Measurements from ENCODE around the gene JAML.

Gene JAML

GRCh38 chr11:118169300-118170140 lies 55.3 kb downstream of the JAML start:
- ChIA-PET POLR2A (interaction anchor here (0.6 kb wide), 2 partner anchors 194 to 1306 kb away, joined by 3 to 4 read pairs; no protein-coding TSS in a partner anchor), CTCF (interaction anchor here (0.8 to 4.5 kb wide), 12 partner anchors 11 to 362 kb away, joined by 3 to 83 read pairs (median 11); no protein-coding TSS in a partner anchor)
- DNase-seq (ENCODE audit: extremely low spot score): no peak
- TF ChIP-seq, protein P1, sequence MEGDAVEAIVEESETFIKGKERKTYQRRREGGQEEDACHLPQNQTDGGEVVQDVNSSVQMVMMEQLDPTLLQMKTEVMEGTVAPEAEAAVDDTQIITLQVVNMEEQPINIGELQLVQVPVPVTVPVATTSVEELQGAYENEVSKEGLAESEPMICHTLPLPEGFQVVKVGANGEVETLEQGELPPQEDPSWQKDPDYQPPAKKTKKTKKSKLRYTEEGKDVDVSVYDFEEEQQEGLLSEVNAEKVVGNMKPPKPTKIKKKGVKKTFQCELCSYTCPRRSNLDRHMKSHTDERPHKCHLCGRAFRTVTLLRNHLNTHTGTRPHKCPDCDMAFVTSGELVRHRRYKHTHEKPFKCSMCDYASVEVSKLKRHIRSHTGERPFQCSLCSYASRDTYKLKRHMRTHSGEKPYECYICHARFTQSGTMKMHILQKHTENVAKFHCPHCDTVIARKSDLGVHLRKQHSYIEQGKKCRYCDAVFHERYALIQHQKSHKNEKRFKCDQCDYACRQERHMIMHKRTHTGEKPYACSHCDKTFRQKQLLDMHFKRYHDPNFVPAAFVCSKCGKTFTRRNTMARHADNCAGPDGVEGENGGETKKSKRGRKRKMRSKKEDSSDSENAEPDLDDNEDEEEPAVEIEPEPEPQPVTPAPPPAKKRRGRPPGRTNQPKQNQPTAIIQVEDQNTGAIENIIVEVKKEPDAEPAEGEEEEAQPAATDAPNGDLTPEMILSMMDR (IDR thresholded peaks at IDR 0.05; ENCODE audit: control extremely low read depth, extremely low read depth, low read depth, missing control alignments): no peak

DNA sequence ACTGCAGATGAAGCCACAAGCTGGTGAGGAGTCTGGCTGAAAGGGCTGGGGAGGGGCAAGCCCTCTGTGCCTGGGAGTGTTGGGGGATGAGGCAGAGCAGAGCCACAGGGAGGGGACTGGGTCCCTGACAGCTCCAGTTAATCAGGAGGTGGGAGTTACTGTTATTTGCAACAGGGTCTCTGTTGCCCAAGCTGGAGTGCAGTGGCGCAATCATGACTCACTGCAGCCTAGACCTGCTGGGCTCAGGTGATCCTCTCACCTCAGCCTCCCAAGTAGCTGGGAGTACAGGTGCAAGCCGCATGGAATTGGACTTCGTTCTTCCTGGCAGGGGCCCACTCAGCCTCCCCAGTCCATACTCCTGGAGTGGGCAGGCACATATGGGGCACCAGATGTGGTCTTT lies 56.1 kb downstream of the JAML start:
- TF ChIP-seq, protein P1 (IDR thresholded peaks at IDR 0.05; ENCODE audit: control extremely low read depth, extremely low read depth, low read depth, missing control alignments): no peak
- CTCF ChIA-PET: interaction anchor here (1.1 to 4.0 kb wide), 4 partner anchors 11 to 24 kb away, joined by 10 to 73 read pairs (median 32); no protein-coding TSS in a partner anchor
- POLR2A ChIA-PET: no interaction called here
- DNase-seq (ENCODE audit: extremely low spot score): no peak

DNA sequence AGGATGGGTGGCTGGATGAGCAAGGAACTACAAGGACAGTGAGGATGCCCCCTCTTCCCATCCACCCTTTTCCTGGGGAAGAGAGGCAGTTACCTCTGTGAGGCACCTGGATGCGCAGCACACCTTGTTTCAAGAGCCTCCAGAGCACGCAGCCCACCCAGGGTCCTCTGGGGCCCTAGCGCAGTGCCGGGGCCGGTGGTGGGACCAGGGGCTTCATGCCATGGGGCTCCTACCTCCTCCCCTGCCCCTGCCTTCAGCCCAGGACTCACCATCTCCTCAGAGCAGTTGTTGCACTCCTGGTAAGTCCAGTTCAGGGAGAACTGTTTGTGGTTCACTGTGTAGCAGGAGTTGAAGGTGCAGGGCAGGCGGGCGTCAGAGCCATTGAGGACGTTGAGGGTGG lies 56.5 kb downstream of the JAML start:
- no peak for DNase-seq (ENCODE audit: extremely low spot score)
- ChIA-PET CTCF (interaction anchor here (1.1 to 1.3 kb wide), 2 partner anchors 24 to 183 kb away, joined by 3 to 10 read pairs; no protein-coding TSS in a partner anchor), POLR2A (no interaction called here)
- TF ChIP-seq, protein P1 (IDR thresholded peaks at IDR 0.05; ENCODE audit: control extremely low read depth, extremely low read depth, low read depth, missing control alignments): no peak

DNA sequence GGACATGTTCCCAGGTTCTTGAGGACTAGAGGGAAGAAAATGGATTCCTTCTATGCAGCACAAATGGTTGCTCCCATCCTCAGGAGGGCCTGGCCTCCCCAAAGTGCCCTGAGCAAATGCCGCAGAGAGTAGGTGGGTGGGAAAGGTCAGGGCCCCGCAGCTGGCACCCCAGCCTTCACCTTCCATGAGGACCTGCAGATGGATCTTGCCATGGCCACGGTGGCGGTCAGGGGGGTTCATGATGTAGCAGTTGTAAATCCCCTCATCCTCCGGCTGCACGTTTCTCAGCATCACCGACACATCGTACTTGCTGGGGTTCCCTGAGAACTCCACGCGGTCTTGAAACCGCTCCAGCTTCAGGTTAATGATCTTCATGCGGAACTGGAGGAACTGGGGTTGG lies 56.9 kb downstream of the JAML start:
- ChIA-PET POLR2A (no interaction called here), CTCF (interaction anchor here (1.3 kb wide), 1 partner anchor 184 kb away, joined by 3 read pairs; no protein-coding TSS in a partner anchor)
- DNase-seq (ENCODE audit: extremely low spot score): no peak
- TF ChIP-seq, protein P1 (IDR thresholded peaks at IDR 0.05; ENCODE audit: control extremely low read depth, extremely low read depth, low read depth, missing control alignments): no peak

DNA sequence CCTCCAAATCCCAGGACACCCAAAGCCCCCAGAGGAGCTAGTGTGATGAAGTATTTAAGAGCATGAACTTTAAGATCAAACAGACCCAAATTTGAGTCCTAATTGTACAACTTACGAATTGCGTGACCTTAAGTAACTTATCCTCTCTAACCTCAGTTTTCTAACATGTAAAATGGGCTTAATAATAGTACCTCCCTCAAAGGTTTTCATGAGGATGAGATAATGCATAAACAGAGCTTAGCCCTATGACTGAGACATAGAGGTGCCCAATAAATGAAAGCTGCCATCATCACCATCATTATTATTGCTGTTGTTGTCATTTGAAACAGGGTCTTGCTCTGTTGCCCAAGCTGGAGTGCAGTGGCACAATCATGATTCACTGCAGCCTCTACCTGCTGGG lies 57.6 kb downstream of the JAML start:
- CTCF ChIA-PET: interaction anchor here (1.3 kb wide), 1 partner anchor 184 kb away, joined by 3 read pairs; no protein-coding TSS in a partner anchor
- POLR2A ChIA-PET: no interaction called here
- no peak for DNase-seq (ENCODE audit: extremely low spot score)
- TF ChIP-seq, protein P1 (IDR thresholded peaks at IDR 0.05; ENCODE audit: control extremely low read depth, extremely low read depth, low read depth, missing control alignments): no peak

DNA sequence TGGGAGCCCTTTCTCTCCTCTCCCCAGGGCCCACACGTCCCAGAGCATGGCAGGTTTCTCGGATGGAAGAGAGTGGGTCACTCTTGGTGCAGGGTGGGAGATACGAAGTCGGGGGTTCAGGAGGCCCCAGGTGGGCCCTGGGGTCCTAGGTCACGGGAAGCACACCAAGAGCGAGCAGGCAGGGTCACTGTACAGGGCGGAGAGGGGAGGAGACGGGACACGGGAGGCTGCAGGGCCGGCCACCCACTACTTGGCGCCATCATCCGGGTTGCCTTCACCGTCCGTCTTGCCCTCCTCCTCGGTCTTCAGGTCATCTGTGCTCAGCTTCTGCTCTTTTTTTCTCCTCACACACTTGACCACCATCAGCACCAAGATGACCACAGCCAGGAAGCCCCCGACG lies 58.2 kb downstream of the JAML start:
- DNase-seq (ENCODE audit: extremely low spot score): no peak
- TF ChIP-seq, protein P1 (IDR thresholded peaks at IDR 0.05; ENCODE audit: control extremely low read depth, extremely low read depth, low read depth, missing control alignments): no peak
- ChIA-PET CTCF (no interaction called here), POLR2A (no interaction called here)

All from GM10248 (cell line).